EH (cell line): ENCODE data around the gene SUPT6H.

Experiments used
- DNase-seq: peaks from one replicate; pipeline ENCODE4 v3.0.0-alpha.2; 2015; ENCODE audit warnings: low read depth

Gene SUPT6H

GRCh38 chr17:28702026-28702751 is 40.2 kb downstream of the SUPT6H start:
- DNase-seq: no peak

DNA sequence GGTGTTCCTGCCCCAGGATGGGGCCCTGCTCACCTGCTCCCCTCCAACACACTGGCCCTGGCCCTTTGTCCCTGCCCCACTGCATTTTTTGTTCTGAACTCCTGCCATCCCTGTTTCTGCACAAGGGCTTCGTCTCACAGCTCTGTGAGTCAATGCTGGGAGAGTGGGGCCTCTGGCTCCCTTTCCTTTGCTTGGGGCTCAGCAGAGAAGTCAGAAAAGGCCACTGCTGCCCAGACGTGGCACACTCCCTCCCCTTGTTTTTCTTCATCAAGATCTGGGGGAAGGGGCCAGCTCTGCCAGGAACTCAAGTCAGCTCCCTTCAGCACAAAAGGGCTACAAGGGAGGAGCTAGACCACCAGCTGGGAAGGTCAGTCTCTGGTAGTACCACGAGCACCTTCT is 40.7 kb downstream of the SUPT6H start:
- no peak for DNase-seq

- DNase-seq: no peak
Measured at GRCh38 chr17:28703552-28704218, 41.7 kb downstream of the SUPT6H start.

- no peak for DNase-seq
Measured at GRCh38 chr17:28704219-28704858, 42.3 kb downstream of the SUPT6H start.

- no peak for DNase-seq
Measured at GRCh38 chr17:28705074-28705659, 43.2 kb downstream of the SUPT6H start.

- DNase-seq: no peak
Measured at GRCh38 chr17:28705728-28706334, 43.8 kb downstream of the SUPT6H start.

DNA sequence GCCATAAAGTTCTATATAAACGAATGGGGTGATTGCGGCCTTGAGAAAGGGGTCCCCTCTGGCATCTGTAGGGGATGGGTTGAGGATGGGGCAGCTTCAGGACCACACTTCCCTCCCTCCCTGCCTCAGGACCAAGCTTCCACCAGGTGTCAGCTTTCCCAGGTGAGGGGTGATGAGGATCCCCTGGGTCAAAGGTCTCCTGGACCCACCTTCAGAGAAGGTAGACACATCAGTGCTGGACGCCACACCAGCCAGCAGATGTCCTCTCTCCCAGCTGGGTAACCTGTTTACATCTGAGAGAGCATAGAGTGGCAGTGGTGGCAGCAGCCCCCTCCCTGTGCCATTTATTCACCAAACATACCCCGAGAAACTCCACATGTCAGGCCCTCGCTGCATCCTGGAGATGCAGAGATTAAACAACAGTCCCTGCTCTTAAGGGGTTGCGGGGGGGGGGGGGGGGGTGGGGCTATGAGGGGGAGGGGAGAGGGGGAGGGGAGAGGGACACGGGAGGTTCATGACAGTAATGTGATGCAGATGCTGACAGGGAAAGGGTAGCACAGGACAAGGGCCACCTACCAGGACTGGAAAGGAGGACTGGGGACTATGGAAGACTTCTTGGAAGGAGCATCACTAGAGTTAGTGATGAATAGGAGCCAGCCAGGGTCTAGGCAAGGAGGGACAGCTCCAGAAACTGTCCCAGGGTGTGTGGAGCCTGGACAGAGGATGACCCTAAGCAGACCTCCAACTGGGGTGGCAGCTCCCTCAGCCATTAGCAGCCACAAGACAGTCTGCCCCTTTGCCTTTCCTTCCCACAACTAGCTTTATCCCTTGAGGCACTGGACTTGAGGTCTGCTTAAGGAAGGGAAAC is 44.7 kb downstream of the SUPT6H start:
- DNase-seq: no peak

DNA sequence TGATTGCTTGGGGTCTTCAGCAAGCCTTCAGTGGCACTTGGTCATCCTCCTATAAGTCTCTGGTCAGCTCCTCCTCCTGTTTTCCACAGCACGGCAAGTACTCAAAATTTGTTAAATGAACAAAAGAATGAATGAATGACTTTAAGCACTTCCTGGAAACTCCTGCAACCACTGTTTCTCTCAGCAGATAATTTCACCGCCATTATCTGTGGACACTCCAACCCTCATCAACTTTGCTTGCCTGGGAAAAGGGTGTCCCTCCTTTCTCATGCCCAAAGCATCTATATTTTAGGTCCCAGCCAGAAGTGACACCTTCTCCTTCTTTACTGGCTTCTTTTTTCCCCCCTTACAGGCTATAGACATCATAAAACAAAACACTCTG is 45.3 kb downstream of the SUPT6H start:
- DNase-seq: no peak

DNA sequence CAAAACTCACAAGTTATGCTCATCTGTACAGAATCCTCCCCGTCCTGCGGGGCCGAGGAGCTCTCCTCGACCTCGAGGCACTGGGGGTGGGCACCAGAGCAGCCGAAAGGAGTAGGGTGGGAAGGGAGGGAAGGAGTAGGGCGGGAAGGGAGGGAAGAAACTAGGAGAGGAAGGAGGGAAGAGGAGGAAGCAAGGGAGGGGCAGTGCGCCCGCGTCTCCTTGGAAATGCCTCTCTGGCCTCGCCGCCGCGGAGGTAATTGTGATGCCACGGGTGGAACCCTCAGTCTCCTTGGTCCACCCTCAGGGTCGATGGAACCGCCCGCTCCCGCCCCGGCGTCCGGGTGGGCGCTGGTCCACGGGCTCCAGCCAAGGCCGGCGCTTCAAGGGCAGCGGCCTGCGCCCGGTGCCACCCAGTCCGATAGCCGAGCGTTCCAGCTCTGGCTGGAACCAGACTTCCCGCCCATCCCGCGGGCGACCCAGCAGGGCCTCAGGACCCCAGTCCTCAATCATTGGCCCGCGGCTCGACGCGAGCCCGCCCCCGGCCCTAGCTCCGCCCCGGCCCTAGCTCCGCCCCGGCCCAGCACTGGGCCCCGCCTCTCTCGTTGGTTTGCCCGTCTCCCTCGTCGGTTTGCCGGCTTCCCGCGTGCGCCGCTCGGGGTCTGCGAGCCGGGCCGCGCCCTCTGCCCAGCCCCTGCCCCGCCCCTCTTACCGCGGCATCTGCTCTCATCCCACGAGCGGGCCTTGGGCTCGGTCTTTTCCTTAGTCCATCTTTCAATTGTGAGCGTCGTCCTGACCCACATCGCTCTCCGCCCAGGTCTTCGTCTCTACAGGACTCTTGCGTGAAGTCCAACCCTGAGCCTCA is 49.1 kb downstream of the SUPT6H start:
- peak; percentile 92 for DNase-seq

DNA sequence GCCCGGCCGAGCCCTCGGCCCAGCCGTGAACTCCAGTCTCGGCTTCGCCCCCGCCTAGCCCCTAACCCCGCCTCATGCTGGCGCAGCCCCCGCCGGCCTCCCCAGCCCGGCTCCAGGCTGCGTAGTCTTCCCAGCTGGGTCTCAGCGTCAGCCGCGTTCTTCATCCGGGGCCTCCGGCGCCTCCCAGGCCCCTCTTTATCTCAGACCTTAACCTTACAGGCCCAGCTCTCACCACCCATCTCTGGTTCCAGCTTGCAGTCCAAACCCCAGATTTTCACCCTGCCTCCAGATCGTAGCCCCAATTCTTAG is 49.7 kb downstream of the SUPT6H start, which contains the start of gene PROCA1:
PROCA1 (minus strand) TSS at position 166 of the 309 bp plus-strand sequence. CDS start 228 bp downstream, outside the sequence.
- DNase-seq: no peak

GRCh38 chr17:28712032-28712704 is 50.2 kb downstream of the SUPT6H start:
- peak; percentile 27 for DNase-seq

- no peak for DNase-seq
Measured at GRCh38 chr17:28712705-28713415, 50.9 kb downstream of the SUPT6H start.

DNA sequence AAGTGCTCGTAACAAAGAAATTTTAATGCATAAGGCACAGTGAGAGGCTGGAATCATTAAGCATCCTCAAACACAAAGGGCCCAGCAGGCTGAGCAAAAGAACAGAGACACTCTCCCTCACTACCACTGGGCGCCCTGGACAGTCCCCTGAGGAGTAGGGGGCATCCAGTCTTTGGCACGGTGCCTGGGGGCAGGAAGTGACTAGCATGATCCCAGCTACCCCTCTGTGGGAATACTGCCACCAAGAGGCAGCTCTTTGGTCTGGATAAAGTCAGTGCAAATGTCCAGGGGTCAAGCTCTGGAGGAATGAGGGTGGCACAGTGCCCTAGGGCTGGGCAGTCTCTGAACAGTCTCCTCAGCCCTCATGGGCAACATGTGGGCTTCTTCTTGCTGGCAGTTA is 52.3 kb downstream of the SUPT6H start:
- DNase-seq: no peak

DNA sequence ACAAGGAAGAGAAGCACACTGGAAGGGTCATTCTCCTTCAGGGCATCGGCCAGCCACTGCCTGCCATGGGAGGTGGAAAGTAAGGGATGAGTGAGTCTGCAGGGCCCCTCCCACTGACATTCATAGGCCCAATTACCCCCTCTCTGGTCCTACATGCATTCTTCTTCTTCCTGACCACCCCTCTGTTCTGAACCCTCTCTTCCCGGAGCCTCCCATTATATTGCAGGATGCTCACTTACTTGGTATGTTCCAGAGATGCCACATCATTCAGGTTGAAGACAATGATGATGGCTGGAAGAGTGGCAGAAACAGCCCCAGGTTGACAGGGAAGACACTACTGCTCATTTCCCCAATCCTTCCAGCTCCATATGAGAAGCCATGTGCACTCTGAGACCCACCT is 53.2 kb downstream of the SUPT6H start:
- no peak for DNase-seq

- DNase-seq: peak; percentile 49
Measured at GRCh38 chr17:28716740-28717577, 55.0 kb downstream of the SUPT6H start.

DNA sequence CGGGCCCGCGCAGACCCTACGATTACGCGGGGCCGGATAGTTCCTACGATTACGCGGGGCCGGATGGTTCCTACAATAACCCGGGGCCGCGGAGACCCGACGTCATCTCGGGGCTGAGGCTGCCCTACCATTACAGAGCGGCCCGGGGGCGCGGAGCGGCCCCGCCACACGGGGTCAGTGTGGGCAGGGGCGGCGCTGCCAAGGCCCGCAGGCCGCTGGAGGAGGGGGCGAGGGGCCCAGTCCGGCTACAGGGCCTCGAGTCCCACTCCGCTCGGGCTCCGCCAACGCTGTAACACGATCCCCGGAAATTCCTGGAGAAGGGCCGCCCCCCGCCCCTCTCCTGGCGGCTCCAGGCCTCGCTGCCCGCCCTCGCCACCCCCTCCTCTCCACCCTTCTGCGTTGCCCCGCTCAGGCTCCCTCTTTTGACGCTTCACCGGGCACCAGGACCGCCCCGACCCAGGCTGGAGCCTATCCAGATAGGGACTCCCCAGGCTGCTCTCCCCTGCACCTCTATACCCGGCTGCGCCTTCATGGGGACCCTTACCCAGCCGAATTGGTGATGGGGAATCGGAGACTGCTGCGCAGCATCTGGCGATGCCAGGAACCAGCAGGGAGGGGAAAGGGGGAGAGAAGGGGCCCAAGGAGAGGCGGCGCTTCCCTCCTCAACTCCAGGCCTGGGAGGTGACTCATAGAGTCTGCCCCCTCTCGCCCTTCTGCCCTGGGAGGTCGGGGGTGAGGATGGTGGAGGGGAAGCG is 55.8 kb downstream of the SUPT6H start, which contains the start of gene RAB34:
RAB34 (minus strand) TSS at position 291 of the 755 bp plus-strand sequence. CDS start 602 bp downstream, outside the sequence.
- peak; percentile 92 for DNase-seq

DNA sequence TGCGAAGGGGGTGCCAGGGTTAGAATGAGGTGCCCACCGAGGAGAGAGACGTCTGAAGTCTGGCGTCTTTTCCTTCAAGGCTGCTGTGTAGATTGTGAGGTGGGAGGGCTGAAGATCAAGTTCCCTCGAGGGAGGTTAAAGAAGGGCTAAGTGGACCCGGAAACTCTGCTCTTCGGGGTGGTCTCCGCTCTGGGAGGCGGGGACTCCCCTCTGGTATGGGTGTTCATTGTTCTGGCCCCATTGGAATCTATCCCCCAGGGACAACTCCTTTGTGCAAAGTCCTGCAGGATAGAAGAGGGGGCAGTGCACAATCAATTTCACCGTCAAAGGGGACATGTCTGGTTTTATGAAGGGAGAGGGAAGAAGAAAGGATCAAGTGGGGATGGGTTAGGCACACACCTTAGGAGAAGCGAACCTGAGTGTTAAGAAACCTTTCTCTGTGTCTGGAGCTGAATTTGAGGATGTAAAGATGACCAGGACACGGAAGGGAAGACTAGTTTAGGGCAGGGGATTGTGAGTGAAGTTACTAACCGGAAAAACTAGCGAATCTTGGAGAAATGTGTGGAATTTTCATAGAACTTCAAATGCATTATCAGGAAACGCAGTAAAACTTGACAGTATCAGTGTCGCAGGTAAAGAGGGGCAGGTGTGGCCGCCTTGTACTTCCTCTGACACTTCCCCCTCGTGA is 56.5 kb downstream of the SUPT6H start:
- peak; percentile 33 for DNase-seq
